Activated CD4-positive, CD25-positive, alpha-beta regulatory T cell treated with anti-CD3 and anti-CD28 coated beads, Interleukin-2, amount 50 U/mL, for 16 hours (primary cell): ENCODE data around the gene DAPK1.

ENCODE experiments used
- DNase-seq: peaks from one replicate; pipeline ENCODE4 v3.0.0-alpha.2; 2020; ENCODE audit warnings: low read depth, low spot score

Gene DAPK1

GRCh38 chr9:87568401-87568800 lies 70.7 kb downstream of the DAPK1 start:
- no peak for DNase-seq

GRCh38 chr9:87569008-87569509 lies 71.4 kb downstream of the DAPK1 start:
- no peak for DNase-seq

GRCh38 chr9:87569518-87569917 lies 71.9 kb downstream of the DAPK1 start:
- DNase-seq, result no peak

- no peak for DNase-seq
Observed at GRCh38 chr9:87570000-87570908, 72.6 kb downstream of the DAPK1 start.

GRCh38 chr9:87572719-87573118 lies 75.1 kb downstream of the DAPK1 start:
- DNase-seq, result no peak

GRCh38 chr9:87573841-87574342 lies 76.2 kb downstream of the DAPK1 start:
- no peak for DNase-seq

- no peak for DNase-seq
Observed at GRCh38 chr9:87577746-87578145, 80.1 kb downstream of the DAPK1 start.

- DNase-seq, result no peak
Observed at GRCh38 chr9:87578625-87579024, 81.0 kb downstream of the DAPK1 start.

GRCh38 chr9:87579781-87580541 lies 82.3 kb downstream of the DAPK1 start:
- DNase-seq, result no peak

GRCh38 chr9:87580941-87581438 lies 83.3 kb downstream of the DAPK1 start:
- no peak for DNase-seq

GRCh38 chr9:87581513-87581912 lies 83.8 kb downstream of the DAPK1 start:
- no peak for DNase-seq

GRCh38 chr9:87581949-87582637 lies 84.4 kb downstream of the DAPK1 start:
- DNase-seq, result no peak

- no peak for DNase-seq
Observed at GRCh38 chr9:87584326-87584725, 86.7 kb downstream of the DAPK1 start.

GRCh38 chr9:87585123-87585855 lies 87.6 kb downstream of the DAPK1 start:
- DNase-seq, result no peak

GRCh38 chr9:87586731-87587355 lies 89.2 kb downstream of the DAPK1 start:
- DNase-seq, result no peak

- no peak for DNase-seq
Observed at GRCh38 chr9:87587356-87587745, 89.7 kb downstream of the DAPK1 start.

- DNase-seq, result no peak
Observed at GRCh38 chr9:87587864-87588263, 90.2 kb downstream of the DAPK1 start.

- DNase-seq, result no peak
Observed at GRCh38 chr9:87588339-87588738, 90.7 kb downstream of the DAPK1 start.

GRCh38 chr9:87590996-87591395 lies 93.3 kb downstream of the DAPK1 start:
- DNase-seq, result no peak

GRCh38 chr9:87592554-87593358 lies 95.1 kb downstream of the DAPK1 start:
- no peak for DNase-seq
